Duodenal mucosa (tissue), 2 donors: ENCODE results near the gene OR2A14.
"Not testable (repeated sequence)": the region's sequence is repeated elsewhere in the genome, so short reads cannot be mapped to it uniquely, and the experiment has no call there.

ENCODE experiments used
- H3K27ac ChIP-seq: one replicate; pipeline ENCODE4 v1.7.0; 2013; ENCODE audit warnings: low read depth, low read length
- H3K27me3 ChIP-seq, 2 donors: one replicate each; pipeline ENCODE4 v1.7.0; 2013; ENCODE audit warnings: low read length in 2 of 2, control low read depth in 1 of 2; ENCODE audit not compliant: insufficient read depth in 2 of 2, control insufficient read depth in 1 of 2
- H3K36me3 ChIP-seq, 2 donors: one replicate each; pipeline ENCODE4 v1.7.0; 2013; ENCODE audit warnings: low read length in 2 of 2, control low read depth in 1 of 2; ENCODE audit not compliant: insufficient read depth in 2 of 2, control insufficient read depth in 1 of 2
- H3K4me1 ChIP-seq, 2 donors: one replicate each; pipeline ENCODE4 v1.7.0; 2013; ENCODE audit warnings: low read length in 2 of 2, control low read depth in 1 of 2; ENCODE audit not compliant: insufficient read depth in 2 of 2, control insufficient read depth in 1 of 2
- H3K4me3 ChIP-seq, 2 donors: one replicate each; pipeline ENCODE4 v1.7.0; 2013; ENCODE audit warnings: low read length in 2 of 2, low read depth in 1 of 2
- H3K9ac ChIP-seq, 2 donors: one replicate each; pipeline ENCODE4 v1.7.0; 2013; ENCODE audit warnings: low read length in 2 of 2, low read depth in 1 of 2
- H3K9me3 ChIP-seq, 2 donors: one replicate each; pipeline ENCODE4 v1.7.0; 2013; ENCODE audit warnings: low read length in 2 of 2, control low read depth in 1 of 2; ENCODE audit not compliant: control insufficient read depth in 1 of 2

OR2A14 gene

DNA sequence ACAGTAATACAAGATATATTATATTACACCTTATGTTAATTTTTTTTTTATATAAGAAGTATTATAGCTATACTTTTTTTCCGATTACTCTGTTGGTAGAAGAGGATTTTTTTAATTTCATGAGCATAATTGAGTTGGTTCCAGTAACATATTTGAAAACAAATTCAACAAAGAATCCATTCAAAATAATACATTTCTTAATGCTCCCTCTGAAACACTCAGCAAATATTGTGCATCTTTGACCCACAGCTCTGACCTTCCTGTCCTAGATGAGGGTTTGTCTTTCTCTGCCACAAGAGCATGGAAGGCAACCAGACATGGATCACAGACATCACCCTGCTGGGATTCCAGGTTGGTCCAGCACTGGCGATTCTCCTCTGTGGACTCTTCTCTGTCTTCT, 13.7 kb upstream of the OR2A14 start, which contains the start of gene OR2A2:
Gene OR2A2 (plus strand): TSS at position 301 of the 400 bp plus-strand sequence. CDS start 0 bp downstream, at position 301.
- Histone ChIP-seq H3K27ac (no peak within 1 kb of the TSS), H3K36me3 (no peaks in the 10 kb centered on the region), H3K4me3 (no peak within 1 kb of the TSS), H3K9ac (no peak within 1 kb of the TSS), H3K9me3 (no peaks in the 10 kb centered on the region), H3K4me1 (no peaks in the 10 kb centered on the region), H3K27me3 (no peaks in the 10 kb centered on the region)

- Histone ChIP-seq H3K4me1 (no peaks in the 10 kb centered on the region), H3K9me3 (no peaks in the 10 kb centered on the region), H3K27me3 (no peaks in the 10 kb centered on the region), H3K9ac (no peak overlapping the region), H3K36me3 (no peaks in the 10 kb centered on the region), H3K4me3 (no peak overlapping the region), H3K27ac (no peak overlapping the region)
Measured at GRCh38 chr7:144110272-144110671, 12.7 kb upstream of the OR2A14 start.

- Histone ChIP-seq H3K27me3 (no peaks in the 10 kb centered on the region), H3K36me3 (no peaks in the 10 kb centered on the region), H3K9ac (no peak overlapping the region), H3K27ac (no peak overlapping the region), H3K4me3 (no peak overlapping the region), H3K4me1 (no peaks in the 10 kb centered on the region), H3K9me3 (no peaks in the 10 kb centered on the region)
Measured at GRCh38 chr7:144113651-144114050, 9.3 kb upstream of the OR2A14 start.

DNA sequence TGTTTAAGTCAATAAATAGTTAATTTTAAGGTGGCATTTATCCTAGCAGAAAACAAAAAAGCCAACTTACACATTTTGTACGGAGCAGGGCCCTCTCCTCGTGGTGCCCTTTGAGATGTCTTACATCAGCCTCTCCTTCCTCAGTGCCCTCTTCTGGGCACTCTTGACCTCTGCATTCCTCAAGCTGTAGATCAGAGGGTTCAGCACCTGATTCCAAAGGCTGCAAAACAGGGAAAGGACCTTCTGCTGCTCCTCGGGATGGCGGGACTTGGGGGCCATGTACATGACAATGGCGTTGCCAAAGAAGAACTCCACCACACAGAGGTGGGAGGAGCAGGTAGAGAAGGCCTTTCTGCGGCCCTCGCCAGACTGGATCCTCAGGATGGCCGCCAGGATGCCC, 4.6 kb upstream of the OR2A14 start:
- H3K9ac ChIP-seq = no peak overlapping the region
- H3K27ac ChIP-seq = no peak overlapping the region
- no peaks in the 10 kb centered on the region for H3K36me3 ChIP-seq
- no peaks in the 10 kb centered on the region for H3K4me1 ChIP-seq
- H3K4me3 ChIP-seq = no peak overlapping the region
- H3K9me3 ChIP-seq = no peaks in the 10 kb centered on the region
- no peaks in the 10 kb centered on the region for H3K27me3 ChIP-seq

GRCh38 chr7:144127714-144128334, 4.8 kb downstream of the OR2A14 start:
- H3K27me3 ChIP-seq = no peaks in the 10 kb centered on the region
- H3K9ac ChIP-seq = no peak overlapping the region
- no peaks in the 10 kb centered on the region for H3K4me1 ChIP-seq
- no peak overlapping the region for H3K27ac ChIP-seq
- no peaks in the 10 kb centered on the region for H3K36me3 ChIP-seq
- H3K4me3 ChIP-seq = no peak overlapping the region
- H3K9me3 ChIP-seq = no peaks in the 10 kb centered on the region

GRCh38 chr7:144129601-144130000, 6.6 kb downstream of the OR2A14 start:
- H3K36me3 ChIP-seq, H3K4me3 ChIP-seq, H3K9ac ChIP-seq, H3K27ac ChIP-seq, H3K27me3 ChIP-seq, H3K4me1 ChIP-seq, H3K9me3 ChIP-seq: not testable (repeated sequence)

- H3K9ac ChIP-seq = no peak overlapping the region
- H3K4me1 ChIP-seq = no peaks in the 10 kb centered on the region
- H3K27ac ChIP-seq = no peak overlapping the region
- no peaks in the 10 kb centered on the region for H3K9me3 ChIP-seq
- H3K36me3 ChIP-seq = no peaks in the 10 kb centered on the region
- H3K27me3 ChIP-seq = no peaks in the 10 kb centered on the region
- H3K4me3 ChIP-seq = no peak overlapping the region
Measured at GRCh38 chr7:144130730-144131129, 7.8 kb downstream of the OR2A14 start.

- H3K4me1 ChIP-seq = no peaks in the 10 kb centered on the region
Measured at GRCh38 chr7:144132262-144132661, 9.3 kb downstream of the OR2A14 start.

GRCh38 chr7:144133307-144133706, 10.3 kb downstream of the OR2A14 start:
- H3K36me3 ChIP-seq = no peaks in the 10 kb centered on the region
- no peak overlapping the region for H3K4me3 ChIP-seq
- no peaks in the 10 kb centered on the region for H3K9me3 ChIP-seq
- no peaks in the 10 kb centered on the region for H3K27me3 ChIP-seq
- H3K9ac ChIP-seq = no peak overlapping the region
- H3K4me1 ChIP-seq = no peaks in the 10 kb centered on the region
- H3K27ac ChIP-seq = no peak overlapping the region

More at GRCh38 chr7:144132262-144132661, 9.3 kb downstream of the OR2A14 start:
- no peaks in the 10 kb centered on the region for H3K9me3 ChIP-seq
- H3K36me3 ChIP-seq = no peaks in the 10 kb centered on the region
- H3K4me3 ChIP-seq = no peak overlapping the region
- H3K9ac ChIP-seq = no peak overlapping the region
- H3K27me3 ChIP-seq = no peaks in the 10 kb centered on the region
- no peak overlapping the region for H3K27ac ChIP-seq

- no peaks in the 10 kb centered on the region for H3K4me1 ChIP-seq
- no peak overlapping the region for H3K4me3 ChIP-seq
- H3K9me3 ChIP-seq = no peaks in the 10 kb centered on the region
- H3K27ac ChIP-seq = no peak overlapping the region
- H3K9ac ChIP-seq = no peak overlapping the region
- no peaks in the 10 kb centered on the region for H3K27me3 ChIP-seq
- no peaks in the 10 kb centered on the region for H3K36me3 ChIP-seq
Measured at GRCh38 chr7:144134116-144134515, 11.1 kb downstream of the OR2A14 start.

DNA sequence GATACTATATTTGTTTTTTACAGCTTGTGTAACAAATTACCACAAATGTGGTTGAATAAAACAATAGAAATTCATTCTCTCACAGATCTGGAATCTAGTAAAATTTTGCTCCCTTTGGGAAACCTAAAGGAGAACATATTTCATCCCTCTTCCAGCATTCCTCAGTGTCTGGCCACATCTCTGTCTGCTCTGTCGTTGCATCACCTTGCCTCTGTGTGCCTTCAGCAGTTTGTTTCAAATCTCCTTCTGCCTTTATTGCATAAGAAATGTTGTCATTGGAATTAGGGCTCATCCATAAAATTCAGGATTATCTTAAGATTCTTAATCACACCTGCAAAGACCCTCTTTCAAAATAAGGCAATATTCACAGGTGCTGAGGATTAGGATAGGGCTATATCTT, 14.5 kb downstream of the OR2A14 start:
- Histone ChIP-seq H3K9ac (no peak overlapping the region), H3K9me3 (no peaks in the 10 kb centered on the region), H3K27me3 (no peaks in the 10 kb centered on the region), H3K36me3 (no peaks in the 10 kb centered on the region), H3K4me1 (no peaks in the 10 kb centered on the region), H3K27ac (no peak overlapping the region), H3K4me3 (no peak overlapping the region)
